ENCODE results near the gene BPIFB2.

Gene BPIFB2

DNA sequence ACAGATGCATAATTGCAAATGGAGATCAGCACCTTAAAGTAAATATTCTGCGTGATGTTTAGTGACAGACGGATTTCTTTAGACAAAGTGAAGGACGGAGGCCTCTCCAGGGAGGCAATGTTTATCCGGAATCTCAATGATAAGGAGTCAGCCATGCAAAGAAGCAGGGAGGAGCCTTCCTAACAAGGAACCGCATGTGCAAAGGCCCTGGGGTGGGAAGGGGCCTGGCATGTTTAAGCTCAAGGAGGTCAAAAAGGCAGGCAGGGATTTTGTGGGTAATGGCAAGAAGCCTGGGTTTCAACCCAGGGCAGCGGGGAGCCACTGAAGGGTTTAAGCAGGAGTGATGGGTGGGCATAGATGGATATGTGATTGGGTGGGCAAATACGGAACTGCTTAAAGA lies 46.9 kb downstream of the BPIFB2 start:
- no peak for DNase-seq (ENCODE audit: low read depth)
- no peak overlapping the region for H3K4me3 ChIP-seq (ENCODE audit: low read depth, low read length)
- TF ChIP-seq, protein P1, sequence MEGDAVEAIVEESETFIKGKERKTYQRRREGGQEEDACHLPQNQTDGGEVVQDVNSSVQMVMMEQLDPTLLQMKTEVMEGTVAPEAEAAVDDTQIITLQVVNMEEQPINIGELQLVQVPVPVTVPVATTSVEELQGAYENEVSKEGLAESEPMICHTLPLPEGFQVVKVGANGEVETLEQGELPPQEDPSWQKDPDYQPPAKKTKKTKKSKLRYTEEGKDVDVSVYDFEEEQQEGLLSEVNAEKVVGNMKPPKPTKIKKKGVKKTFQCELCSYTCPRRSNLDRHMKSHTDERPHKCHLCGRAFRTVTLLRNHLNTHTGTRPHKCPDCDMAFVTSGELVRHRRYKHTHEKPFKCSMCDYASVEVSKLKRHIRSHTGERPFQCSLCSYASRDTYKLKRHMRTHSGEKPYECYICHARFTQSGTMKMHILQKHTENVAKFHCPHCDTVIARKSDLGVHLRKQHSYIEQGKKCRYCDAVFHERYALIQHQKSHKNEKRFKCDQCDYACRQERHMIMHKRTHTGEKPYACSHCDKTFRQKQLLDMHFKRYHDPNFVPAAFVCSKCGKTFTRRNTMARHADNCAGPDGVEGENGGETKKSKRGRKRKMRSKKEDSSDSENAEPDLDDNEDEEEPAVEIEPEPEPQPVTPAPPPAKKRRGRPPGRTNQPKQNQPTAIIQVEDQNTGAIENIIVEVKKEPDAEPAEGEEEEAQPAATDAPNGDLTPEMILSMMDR (IDR thresholded peaks at IDR 0.05; ENCODE audit: low read depth, low read length, missing control alignments): no peak

DNA sequence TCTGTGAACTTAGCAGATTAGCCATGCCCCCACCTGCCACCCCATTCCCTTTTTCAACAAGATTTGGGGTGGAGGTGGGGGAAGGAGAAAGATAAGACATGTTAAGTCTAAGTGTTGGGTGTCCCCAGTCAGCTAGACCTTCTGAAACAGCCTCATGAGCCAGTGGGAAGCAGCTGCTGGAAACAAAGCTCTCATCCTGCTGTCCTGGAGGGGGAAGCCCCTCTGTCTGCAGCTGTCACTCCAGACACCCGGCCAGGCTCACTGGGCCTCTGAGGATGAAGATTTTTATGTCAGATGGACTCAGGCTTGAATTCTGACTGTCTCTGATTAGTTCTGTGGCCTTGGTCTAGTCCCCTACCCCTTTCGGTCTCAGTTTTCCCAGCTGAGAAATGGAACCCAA lies 47.3 kb downstream of the BPIFB2 start:
- TF ChIP-seq, protein P1 (IDR thresholded peaks at IDR 0.05; ENCODE audit: low read depth, low read length, missing control alignments): no peak
- no peak for DNase-seq (ENCODE audit: low read depth)
- H3K4me3 ChIP-seq (ENCODE audit: low read depth, low read length): no peak overlapping the region

DNA sequence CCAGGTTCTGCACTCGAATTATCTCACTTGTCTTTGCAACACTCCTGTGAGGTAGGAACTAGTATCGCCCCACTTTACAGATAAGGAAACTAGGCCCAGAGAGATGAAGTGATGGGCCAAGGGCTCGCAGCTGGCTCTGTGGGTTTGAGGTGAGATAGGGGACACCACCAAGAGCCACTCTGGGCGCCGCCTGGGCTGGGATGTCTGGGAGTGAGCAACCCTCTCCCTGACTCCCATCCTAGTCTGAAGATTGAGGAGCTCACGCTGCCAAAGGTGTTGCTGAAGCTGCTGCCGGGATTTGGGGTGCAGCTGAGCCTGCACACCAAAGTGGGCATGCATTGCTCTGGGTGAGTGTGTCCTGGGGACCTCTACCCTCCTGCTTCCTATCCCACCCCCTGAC lies 51.6 kb downstream of the BPIFB2 start:
- TF ChIP-seq, protein P1 (IDR thresholded peaks at IDR 0.05; ENCODE audit: low read depth, low read length, missing control alignments): no peak
- no peak overlapping the region for H3K4me3 ChIP-seq (ENCODE audit: low read depth, low read length)
- DNase-seq (ENCODE audit: low read depth): no peak

GRCh38 chr20:33059741-33060390 lies 52.4 kb downstream of the BPIFB2 start:
- TF ChIP-seq, protein P1 (IDR thresholded peaks at IDR 0.05; ENCODE audit: low read depth, low read length, missing control alignments): no peak
- H3K4me3 ChIP-seq (ENCODE audit: low read depth, low read length): no peak overlapping the region
- DNase-seq (ENCODE audit: low read depth): no peak

DNA sequence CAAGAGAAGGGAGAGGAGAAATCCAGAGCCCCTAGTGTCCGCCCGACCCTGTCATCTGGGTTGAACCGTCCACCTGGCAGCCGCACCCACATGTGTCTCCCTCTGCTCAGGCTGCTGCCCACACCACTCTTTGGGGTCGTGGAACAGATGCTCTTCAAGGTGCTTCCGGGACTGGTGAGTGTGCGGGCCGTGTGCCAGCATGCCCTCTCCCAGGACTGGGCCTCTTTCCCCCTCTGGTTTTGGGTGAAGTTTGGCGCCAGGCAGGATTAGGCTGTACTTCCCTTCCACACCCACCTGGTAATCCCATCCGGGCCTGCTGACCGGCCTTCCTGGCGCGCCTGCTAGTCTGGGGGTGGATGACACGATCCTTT lies 54.1 kb downstream of the BPIFB2 start:
- TF ChIP-seq, protein P1 (IDR thresholded peaks at IDR 0.05; ENCODE audit: low read depth, low read length, missing control alignments): no peak
- H3K4me3 ChIP-seq (ENCODE audit: low read depth, low read length): no peak overlapping the region
- DNase-seq (ENCODE audit: low read depth): no peak

DNA sequence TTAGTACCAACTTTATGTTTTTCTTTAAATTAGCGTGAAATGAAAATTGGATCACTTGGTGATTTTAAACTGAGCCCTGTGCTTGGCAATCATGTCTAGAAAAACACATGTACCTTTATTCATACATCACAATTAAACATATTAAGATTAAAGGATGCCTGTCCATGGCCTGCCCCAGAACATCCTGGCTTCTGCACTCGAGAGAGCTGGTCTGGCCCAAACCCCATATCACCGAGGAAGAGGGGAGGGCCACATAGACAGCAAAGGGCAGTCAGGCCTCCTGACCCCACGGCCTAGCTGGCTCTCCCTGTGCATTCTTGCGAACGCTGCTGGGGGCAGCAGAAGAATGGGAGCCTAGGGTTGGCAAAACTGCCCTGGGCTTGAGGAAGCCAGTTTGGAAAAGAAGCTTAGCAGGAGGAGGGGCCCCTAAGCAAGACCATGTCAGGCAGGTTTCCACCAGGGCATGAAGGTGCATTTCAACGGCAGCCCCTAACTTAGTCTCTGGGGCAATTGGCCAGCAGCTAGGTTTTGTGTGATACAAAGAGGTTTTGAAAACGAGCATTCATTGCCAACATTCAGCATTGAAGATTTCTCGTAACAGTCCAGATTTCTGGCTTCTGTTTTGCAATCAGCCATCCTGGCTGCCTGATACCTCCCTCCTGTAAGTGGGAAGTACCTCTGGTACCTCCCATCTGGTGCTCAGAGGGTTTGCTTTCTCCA lies 54.8 kb downstream of the BPIFB2 start:
- DNase-seq (ENCODE audit: low read depth): no peak
- TF ChIP-seq, protein P1 (IDR thresholded peaks at IDR 0.05; ENCODE audit: low read depth, low read length, missing control alignments): no peak
- no peak overlapping the region for H3K4me3 ChIP-seq (ENCODE audit: low read depth, low read length)

DNA sequence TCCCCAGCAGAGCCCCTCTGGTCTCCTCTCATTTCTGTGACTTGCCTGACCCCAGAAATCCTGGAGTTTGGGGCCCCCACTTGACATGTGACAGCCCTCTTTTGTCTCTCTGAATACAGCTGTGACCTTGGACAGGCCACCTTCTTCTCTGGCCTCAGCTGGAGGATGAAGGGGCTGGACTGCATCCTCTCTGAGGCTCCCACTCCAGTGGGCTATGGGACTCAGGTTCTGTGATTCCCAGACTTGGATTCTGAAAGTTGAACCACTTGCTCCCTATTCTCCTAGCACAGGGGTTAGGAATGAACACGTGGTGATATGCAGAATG lies 55.3 kb downstream of the BPIFB2 start:
- TF ChIP-seq, protein P1 (IDR thresholded peaks at IDR 0.05; ENCODE audit: low read depth, low read length, missing control alignments): no peak
- no peak for DNase-seq (ENCODE audit: low read depth)
- H3K4me3 ChIP-seq (ENCODE audit: low read depth, low read length): no peak overlapping the region

All from GM12864 (cell line).